HEK293T (cell line): Measurements from ENCODE around the gene CLCN7.

Experiments
- CTCF ChIA-PET: fragments of 350-600 bp; formaldehyde crosslinking; extraction: SDS; loops from one replicate; lab custom pipeline; 2021; ENCODE audit warnings: antibody characterized with exemption, inconsistent platforms; lab: Yijun Ruan, JAX
- POLR2A ChIA-PET: fragments of 350-600 bp; formaldehyde crosslinking; extraction: SDS; loops from one replicate; lab custom pipeline; 2020; ENCODE audit warnings: antibody characterized with exemption, inconsistent platforms; lab: Yijun Ruan, JAX
- DNase-seq: peaks from one replicate; pipeline ENCODE4 v3.0.0; 2012; ENCODE audit warnings: mixed read lengths; ENCODE audit errors: extremely low spot score
- ARNT ChIP-seq: fragments of 450-650 bp; IDR thresholded peaks from 2 replicates; pipeline ENCODE4 v1.6.1; 2017; ENCODE audit warnings: mild to moderate bottlenecking
- BHLHE40 ChIP-seq: fragments of 450-650 bp; IDR thresholded peaks from 2 replicates; pipeline ENCODE4 v1.6.1; 2016; ENCODE audit warnings: mild to moderate bottlenecking, moderate library complexity, borderline replicate concordance
- CTBP1 ChIP-seq: fragments of 450-650 bp; IDR thresholded peaks from 2 replicates; pipeline ENCODE4 v1.6.1; 2016; ENCODE audit warnings: borderline replicate concordance
- ELF4 ChIP-seq: fragments of 450-650 bp; IDR thresholded peaks from 2 replicates; pipeline ENCODE4 v1.6.1; 2017; ENCODE audit warnings: antibody characterized with exemption
- FOXA1 ChIP-seq: fragments of 450-650 bp; IDR thresholded peaks from 2 replicates; pipeline ENCODE4 v1.6.1; 2016; ENCODE audit warnings: mild to moderate bottlenecking
- FOXK2 ChIP-seq: fragments of 450-650 bp; IDR thresholded peaks from 2 replicates; pipeline ENCODE4 v1.6.1; 2016; ENCODE audit warnings: mild to moderate bottlenecking
- FOXM1 ChIP-seq: fragments of 450-650 bp; IDR thresholded peaks from 2 replicates; pipeline ENCODE4 v1.6.1; 2017; ENCODE audit warnings: mild to moderate bottlenecking, borderline replicate concordance
- HDGF ChIP-seq: fragments of 450-650 bp; IDR thresholded peaks from 2 replicates; pipeline ENCODE4 v1.6.1; 2017; ENCODE audit warnings: antibody characterized with exemption, borderline replicate concordance
- L3MBTL2 ChIP-seq: fragments of 450-650 bp; conservative IDR thresholded peaks from 2 replicates; pipeline ENCODE4 v1.6.1; 2016; ENCODE audit warnings: mild to moderate bottlenecking
- LEF1 ChIP-seq: fragments of 450-650 bp; IDR thresholded peaks from 2 replicates; pipeline ENCODE4 v1.6.1; 2017; ENCODE audit warnings: mild to moderate bottlenecking, borderline replicate concordance
- NFRKB ChIP-seq: fragments of 450-650 bp; IDR thresholded peaks from 2 replicates; pipeline ENCODE4 v1.6.1; 2016; ENCODE audit warnings: mild to moderate bottlenecking, moderate library complexity
- SP1 ChIP-seq: fragments of 450-650 bp; IDR thresholded peaks from 2 replicates; pipeline ENCODE4 v1.6.1; 2017
- SUZ12 ChIP-seq: fragments of 450-650 bp; IDR thresholded peaks from 2 replicates; pipeline ENCODE4 v1.6.1; 2016; ENCODE audit warnings: mild to moderate bottlenecking
- TARDBP ChIP-seq: fragments of 450-650 bp; IDR thresholded peaks from 2 replicates; pipeline ENCODE4 v1.6.1; 2016
- ZNF384 ChIP-seq: fragments of 450-650 bp; IDR thresholded peaks from 2 replicates; pipeline ENCODE4 v1.6.1; 2016
- TF ChIP-seq, protein P1 (sequence below): fragments of 450-650 bp; IDR thresholded peaks from 2 replicates; pipeline ENCODE4 v1.6.1; 2016

Gene CLCN7

DNA sequence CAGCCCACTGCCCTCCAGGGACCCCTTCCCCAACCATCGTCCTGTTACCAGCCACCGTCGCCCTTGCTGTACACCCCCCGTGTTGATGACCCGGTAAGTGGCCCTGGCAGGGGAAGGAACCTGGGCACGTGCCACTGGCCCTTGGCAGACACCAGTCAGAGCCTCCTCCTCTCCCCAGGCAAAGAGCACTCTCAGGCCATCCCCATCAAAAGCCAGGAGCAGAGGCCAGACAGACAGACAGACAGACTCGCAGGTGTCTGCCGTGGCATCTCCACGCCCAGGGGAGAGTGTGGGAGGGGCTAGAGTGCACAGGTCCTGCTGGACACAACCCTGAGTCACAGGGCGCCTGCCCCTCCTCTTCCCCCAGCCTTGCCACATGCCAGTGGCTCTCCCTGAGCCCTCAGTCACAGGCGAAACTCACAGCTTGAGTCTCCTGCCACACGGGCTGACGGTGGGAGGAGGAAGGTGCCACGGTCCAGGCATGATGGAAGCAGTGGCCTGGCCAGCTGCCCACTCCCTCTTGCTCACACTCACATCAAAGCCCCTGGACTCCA lies 7.8 kb downstream of the CLCN7 start:
- CTCF ChIA-PET, result no interaction called here
- TF ChIP-seq FOXA1 (no peak), SP1 (no peak), NFRKB (no peak), ZNF384 (no peak), BHLHE40 (no peak), ARNT (no peak), LEF1 (no peak), L3MBTL2 (no peak), CTBP1 (no peak), SUZ12 (no peak), FOXK2 (no peak), TARDBP (no peak), FOXM1 (no peak), HDGF (no peak)
- TF ChIP-seq, protein P1, sequence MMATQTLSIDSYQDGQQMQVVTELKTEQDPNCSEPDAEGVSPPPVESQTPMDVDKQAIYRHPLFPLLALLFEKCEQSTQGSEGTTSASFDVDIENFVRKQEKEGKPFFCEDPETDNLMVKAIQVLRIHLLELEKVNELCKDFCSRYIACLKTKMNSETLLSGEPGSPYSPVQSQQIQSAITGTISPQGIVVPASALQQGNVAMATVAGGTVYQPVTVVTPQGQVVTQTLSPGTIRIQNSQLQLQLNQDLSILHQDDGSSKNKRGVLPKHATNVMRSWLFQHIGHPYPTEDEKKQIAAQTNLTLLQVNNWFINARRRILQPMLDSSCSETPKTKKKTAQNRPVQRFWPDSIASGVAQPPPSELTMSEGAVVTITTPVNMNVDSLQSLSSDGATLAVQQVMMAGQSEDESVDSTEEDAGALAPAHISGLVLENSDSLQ, result no peak
- DNase-seq, result no peak
- POLR2A ChIA-PET, result no interaction called here

DNA sequence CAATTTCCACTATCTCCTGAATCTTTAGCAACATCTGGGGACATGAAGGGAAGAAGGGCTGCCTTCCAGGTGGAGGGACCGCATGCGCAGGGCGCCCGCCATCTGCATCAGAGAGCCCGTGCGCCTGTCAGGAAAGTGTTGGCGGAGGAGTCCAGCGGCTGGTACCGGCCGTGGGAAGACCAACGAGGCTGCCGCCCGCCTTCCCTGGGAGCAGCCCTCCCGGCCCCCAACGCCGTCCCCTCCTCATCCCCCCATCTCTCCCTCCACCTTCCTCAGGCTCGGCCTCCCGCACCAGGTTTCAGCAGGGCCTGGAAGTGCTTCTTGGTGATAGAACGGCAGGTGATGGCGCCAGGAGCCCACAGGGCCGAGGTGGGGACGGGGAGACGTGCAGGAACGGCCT lies 8.8 kb downstream of the CLCN7 start:
- TF ChIP-seq NFRKB (no peak), LEF1 (no peak), FOXM1 (no peak), BHLHE40 (no peak), L3MBTL2 (no peak), CTBP1 (no peak), TARDBP (no peak), FOXK2 (no peak), HDGF (no peak), ELF4 (no peak), SP1 (no peak), ARNT (no peak), FOXA1 (no peak), ZNF384 (no peak)
- TF ChIP-seq, protein P1, result no peak
- DNase-seq, result no peak
- CTCF ChIA-PET, result no interaction called here
- POLR2A ChIA-PET, result no interaction called here

DNA sequence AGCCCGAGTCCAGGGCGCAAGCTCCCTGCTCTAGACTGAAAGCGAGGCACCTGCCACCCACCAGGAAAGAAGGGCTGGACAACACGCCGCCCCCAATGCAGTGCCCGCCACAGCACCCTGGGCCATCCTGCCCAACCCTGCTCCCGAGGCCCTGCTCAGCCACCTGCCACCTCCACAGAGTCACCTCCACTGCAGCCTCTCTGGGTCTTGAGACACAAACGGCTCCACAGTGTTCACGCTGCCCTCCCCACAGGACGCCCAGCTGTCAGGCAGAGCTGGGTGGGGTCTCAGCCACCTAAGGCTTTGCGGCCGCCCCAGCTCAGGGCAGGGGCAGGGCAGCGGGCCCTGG lies 9.3 kb downstream of the CLCN7 start:
- ChIA-PET CTCF (interaction anchor here (0.6 kb wide), 1 partner anchor 25 kb away, joined by 7 read pairs; no protein-coding TSS in a partner anchor), POLR2A (no interaction called here)
- no peak for DNase-seq
- TF ChIP-seq BHLHE40 (no peak), ELF4 (no peak), LEF1 (no peak), FOXA1 (no peak), TARDBP (no peak), HDGF (no peak), CTBP1 (no peak), ZNF384 (no peak)
- TF ChIP-seq, protein P1, result no peak

DNA sequence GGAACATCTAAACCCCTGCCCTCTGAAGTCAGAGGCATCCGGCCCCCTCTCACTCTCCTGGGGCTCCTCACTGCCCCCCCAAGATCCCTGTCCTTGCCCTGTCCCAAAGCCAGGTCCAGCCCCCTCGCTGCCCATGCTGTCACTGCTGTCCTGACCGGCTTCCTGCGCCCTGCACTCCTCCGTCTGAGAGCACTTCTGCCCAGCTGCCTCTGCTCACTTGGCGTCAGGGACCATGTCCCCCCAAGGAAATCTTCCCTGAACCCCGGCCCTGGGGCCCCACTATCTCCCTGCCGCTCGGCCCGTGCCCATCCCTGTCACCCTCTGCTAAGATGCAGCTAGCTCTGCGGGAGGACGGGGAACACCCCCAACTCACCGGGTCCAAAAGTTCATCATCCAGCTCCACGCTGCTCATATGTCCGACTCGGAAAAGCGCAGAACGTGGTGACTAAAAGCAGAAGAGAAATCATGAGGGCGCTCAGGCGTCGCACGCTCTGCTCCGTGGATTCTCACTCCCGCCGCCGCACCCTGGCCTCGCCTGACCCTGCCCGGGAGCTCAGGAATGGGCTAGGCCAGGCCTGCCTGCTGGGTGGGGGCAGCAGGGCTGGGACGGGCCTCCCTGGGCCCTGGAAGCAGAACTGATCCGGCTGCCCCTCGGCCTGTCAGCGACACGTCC lies 9.8 kb downstream of the CLCN7 start:
- CTCF ChIA-PET, result interaction anchor here (0.6 kb wide), 1 partner anchor 25 kb away, joined by 7 read pairs; no protein-coding TSS in a partner anchor

DNA sequence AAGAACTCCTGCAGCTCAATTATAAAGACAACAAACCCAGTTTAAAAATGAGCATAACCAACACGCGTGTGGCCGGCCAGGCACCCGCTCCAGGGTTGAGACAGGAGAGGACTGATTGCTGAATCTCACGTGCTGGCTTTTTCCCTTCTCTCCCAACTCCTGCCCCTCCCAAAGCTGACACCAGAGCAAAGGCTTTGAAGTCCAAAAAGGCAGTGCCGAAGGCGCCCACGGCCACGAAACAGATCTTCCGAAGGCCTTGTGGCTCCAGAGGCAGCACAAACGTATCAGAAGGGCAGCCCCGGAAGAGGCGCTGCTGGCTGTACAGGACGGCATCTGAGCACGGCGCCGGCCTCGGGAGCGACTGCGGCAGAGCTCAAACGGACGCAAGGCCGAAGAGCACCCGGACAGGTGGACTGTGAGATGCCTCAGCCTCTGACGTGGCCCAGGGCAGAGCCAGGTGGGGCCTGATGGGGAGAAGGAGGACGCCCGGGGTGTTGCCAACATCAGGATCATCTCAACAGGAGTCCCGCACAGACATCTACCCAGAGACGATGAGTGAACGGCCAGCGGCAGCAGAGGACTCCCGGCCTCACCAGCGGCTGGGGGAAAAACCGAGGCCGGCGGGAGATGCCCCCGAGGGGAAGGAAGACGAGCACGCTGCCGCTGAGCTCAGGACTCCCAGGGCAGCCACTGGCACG lies 10.5 kb downstream of the CLCN7 start:
- DNase-seq, result no peak
- POLR2A ChIA-PET, result no interaction called here
- TF ChIP-seq L3MBTL2 (no peak), ELF4 (no peak), CTBP1 (no peak), SP1 (no peak), NFRKB (no peak), BHLHE40 (no peak), HDGF (no peak)
- CTCF ChIA-PET, result no interaction called here

More for the DNA sequence above, 9.8 kb downstream of the CLCN7 start:
- no peak for TF ChIP-seq FOXM1
- TF ChIP-seq, protein P1, result no peak
- TF ChIP-seq BHLHE40, result no peak
- no peak for TF ChIP-seq SUZ12
- POLR2A ChIA-PET, result no interaction called here
- DNase-seq, result no peak

DNA sequence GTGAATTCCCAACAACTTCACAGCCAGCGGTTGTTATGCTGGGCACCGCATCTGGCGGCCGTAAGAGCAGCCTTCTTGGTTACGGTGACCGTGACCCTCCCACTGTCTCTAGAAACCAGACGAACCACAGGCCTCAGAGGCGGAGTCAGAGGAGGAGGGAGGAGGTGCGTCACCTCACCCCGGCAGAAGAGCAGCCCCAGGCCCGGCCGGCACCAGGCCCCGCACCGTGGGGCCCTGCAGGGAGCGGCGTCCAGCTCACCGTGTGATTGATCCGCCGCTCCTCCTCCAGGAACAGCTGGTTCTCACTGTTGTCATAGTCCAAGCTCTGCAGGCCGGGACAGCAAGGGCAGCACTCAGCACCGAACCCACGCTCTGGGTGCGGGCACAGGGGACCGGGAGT lies 13.7 kb downstream of the CLCN7 start:
- no peak for DNase-seq
- CTCF ChIA-PET, result no interaction called here
- no peak for TF ChIP-seq SP1
- no peak for TF ChIP-seq SUZ12
- POLR2A ChIA-PET, result no interaction called here
